ENCODE measurements around the gene NDUFS2. TPM values are rescaled to one million over a fixed set of nuclear protein-coding genes. Genes with fewer than 3 reads are reported as not detected.
A peak's percentile ranks its signal among the peaks of the same experiment; 100 is the strongest.

NDUFS2 gene
- total and polyA plus RNA-seq, 10 of the 15 experiments (the other 5 are each of a cell fraction or from before 2014, with no cell fraction given), result 66.5 to 215 (median 148) TPM

DNA sequence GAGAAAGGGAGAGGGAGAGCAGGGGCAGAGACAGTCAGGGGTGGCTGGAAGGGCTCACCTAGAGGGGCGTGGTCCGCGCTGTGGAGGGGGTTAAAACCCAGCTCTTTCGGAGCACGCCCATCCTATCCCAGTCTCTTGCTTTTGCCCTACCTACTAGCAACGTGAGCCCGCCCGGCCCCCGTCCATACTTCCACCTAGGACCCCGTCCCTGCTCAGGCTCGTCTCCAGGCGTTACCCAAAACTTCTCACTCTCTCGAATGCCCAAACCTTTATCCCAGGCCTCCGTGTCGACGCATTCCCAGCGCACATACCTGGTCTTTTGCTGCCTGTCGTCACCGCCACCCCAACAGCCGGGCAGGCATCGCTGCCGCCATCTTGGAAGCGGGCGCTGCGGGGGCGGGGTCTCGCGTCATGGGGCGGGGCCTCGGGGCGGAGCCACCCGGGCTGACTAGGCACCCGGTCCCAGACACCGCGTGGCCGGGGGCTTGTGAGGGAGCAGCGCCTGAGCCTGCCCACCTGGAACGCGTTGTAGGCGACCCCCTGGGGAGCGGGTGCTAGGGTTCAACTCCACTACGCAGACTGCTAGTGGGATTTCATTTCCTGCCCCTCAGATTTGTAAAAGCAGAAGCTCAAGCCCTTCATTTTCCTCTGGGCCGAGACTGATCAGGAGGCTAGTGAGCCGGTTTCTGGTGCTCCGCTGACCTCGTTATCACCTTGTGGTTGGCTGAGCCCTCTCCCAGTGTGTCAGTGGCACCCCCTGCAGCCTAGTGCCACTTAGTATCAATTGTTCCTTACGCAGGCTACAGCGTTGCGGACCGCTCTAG is 24.8 kb upstream of the NDUFS2 start, which contains the start of gene B4GALT3 (continued):
- TF ChIP-seq IRF4 (IDR thresholded peaks at IDR 0.05; ENCODE audit: low read depth, low read length) (0 out of 2 replicates have a peak, but pooled peaks have one; percentile 16), MEF2A (IDR thresholded peaks at IDR 0.05; ENCODE audit: insufficient read depth, low read depth, low read length) (0 out of 2 replicates have a peak, but pooled peaks have one; percentile 15), CHD4 (IDR thresholded peaks at IDR 0.05) (no peak), TCF12 (IDR thresholded peaks at IDR 0.05; ENCODE audit: low read depth, low read length) (peak; percentile 51; the same call in 1 of the 2 replicates), NR2F1 (conservative IDR thresholded peaks at IDR 0.05) (peak; percentile 81; the same call in 1 of the 2 replicates), CHD1 (IDR thresholded peaks at IDR 0.05; ENCODE audit: low read depth, low read length) (no peak), ZNF207 (IDR thresholded peaks at IDR 0.05; ENCODE audit: borderline replicate concordance) (no peak; the same call in 1 of the 2 replicates), FOS (IDR thresholded peaks at IDR 0.05; ENCODE audit: borderline replicate concordance, extremely low read depth, insufficient read length) (no peak), RFX5 (IDR thresholded peaks at IDR 0.05; ENCODE audit: low read depth, low read length) (no peak), SMC3 (IDR thresholded peaks at IDR 0.05; ENCODE audit: borderline replicate concordance, low read length) (no peak), SIX5 (IDR thresholded peaks at IDR 0.05; ENCODE audit: low read depth, low read length, severe bottlenecking) (peak; percentile 51), CBFB (IDR thresholded peaks at IDR 0.05; ENCODE audit: low read depth) (0 out of 2 replicates have a peak, but pooled peaks have one; percentile 43), MTA3 (IDR thresholded peaks at IDR 0.05; ENCODE audit: borderline replicate concordance, low read length) (no peak), PAX5 (IDR thresholded peaks at IDR 0.05; ENCODE audit: borderline replicate concordance, low read depth, low read length) (peak; percentile 53; the same call in 1 of the 2 replicates), EED (IDR thresholded peaks at IDR 0.05; ENCODE audit: low read depth) (no peak), POLR2A (IDR thresholded peaks at IDR 0.05; ENCODE audit: low read depth, low read length) (peak; percentile 94), CBX5 (IDR thresholded peaks at IDR 0.05; ENCODE audit: low read depth) (no peak), ESRRA (IDR thresholded peaks at IDR 0.05; ENCODE audit: low read length) (no peak)
- TF ChIP-seq, protein P1, sequence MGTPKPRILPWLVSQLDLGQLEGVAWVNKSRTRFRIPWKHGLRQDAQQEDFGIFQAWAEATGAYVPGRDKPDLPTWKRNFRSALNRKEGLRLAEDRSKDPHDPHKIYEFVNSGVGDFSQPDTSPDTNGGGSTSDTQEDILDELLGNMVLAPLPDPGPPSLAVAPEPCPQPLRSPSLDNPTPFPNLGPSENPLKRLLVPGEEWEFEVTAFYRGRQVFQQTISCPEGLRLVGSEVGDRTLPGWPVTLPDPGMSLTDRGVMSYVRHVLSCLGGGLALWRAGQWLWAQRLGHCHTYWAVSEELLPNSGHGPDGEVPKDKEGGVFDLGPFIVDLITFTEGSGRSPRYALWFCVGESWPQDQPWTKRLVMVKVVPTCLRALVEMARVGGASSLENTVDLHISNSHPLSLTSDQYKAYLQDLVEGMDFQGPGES (IDR thresholded peaks at IDR 0.05), result no peak
- TF ChIP-seq, protein P2, sequence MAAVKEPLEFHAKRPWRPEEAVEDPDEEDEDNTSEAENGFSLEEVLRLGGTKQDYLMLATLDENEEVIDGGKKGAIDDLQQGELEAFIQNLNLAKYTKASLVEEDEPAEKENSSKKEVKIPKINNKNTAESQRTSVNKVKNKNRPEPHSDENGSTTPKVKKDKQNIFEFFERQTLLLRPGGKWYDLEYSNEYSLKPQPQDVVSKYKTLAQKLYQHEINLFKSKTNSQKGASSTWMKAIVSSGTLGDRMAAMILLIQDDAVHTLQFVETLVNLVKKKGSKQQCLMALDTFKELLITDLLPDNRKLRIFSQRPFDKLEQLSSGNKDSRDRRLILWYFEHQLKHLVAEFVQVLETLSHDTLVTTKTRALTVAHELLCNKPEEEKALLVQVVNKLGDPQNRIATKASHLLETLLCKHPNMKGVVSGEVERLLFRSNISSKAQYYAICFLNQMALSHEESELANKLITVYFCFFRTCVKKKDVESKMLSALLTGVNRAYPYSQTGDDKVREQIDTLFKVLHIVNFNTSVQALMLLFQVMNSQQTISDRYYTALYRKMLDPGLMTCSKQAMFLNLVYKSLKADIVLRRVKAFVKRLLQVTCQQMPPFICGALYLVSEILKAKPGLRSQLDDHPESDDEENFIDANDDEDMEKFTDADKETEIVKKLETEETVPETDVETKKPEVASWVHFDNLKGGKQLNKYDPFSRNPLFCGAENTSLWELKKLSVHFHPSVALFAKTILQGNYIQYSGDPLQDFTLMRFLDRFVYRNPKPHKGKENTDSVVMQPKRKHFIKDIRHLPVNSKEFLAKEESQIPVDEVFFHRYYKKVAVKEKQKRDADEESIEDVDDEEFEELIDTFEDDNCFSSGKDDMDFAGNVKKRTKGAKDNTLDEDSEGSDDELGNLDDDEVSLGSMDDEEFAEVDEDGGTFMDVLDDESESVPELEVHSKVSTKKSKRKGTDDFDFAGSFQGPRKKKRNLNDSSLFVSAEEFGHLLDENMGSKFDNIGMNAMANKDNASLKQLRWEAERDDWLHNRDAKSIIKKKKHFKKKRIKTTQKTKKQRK (IDR thresholded peaks at IDR 0.05; ENCODE audit: low read depth, low read length), result no peak
- TF ChIP-seq, protein P3, sequence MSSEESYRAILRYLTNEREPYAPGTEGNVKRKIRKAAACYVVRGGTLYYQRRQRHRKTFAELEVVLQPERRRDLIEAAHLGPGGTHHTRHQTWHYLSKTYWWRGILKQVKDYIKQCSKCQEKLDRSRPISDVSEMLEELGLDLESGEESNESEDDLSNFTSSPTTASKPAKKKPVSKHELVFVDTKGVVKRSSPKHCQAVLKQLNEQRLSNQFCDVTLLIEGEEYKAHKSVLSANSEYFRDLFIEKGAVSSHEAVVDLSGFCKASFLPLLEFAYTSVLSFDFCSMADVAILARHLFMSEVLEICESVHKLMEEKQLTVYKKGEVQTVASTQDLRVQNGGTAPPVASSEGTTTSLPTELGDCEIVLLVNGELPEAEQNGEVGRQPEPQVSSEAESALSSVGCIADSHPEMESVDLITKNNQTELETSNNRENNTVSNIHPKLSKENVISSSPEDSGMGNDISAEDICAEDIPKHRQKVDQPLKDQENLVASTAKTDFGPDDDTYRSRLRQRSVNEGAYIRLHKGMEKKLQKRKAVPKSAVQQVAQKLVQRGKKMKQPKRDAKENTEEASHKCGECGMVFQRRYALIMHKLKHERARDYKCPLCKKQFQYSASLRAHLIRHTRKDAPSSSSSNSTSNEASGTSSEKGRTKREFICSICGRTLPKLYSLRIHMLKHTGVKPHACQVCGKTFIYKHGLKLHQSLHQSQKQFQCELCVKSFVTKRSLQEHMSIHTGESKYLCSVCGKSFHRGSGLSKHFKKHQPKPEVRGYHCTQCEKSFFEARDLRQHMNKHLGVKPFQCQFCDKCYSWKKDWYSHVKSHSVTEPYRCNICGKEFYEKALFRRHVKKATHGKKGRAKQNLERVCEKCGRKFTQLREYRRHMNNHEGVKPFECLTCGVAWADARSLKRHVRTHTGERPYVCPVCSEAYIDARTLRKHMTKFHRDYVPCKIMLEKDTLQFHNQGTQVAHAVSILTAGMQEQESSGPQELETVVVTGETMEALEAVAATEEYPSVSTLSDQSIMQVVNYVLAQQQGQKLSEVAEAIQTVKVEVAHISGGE (CRISPR knock-in tag; IDR thresholded peaks at IDR 0.05), result no peak
- TF ChIP-seq, protein P4, sequence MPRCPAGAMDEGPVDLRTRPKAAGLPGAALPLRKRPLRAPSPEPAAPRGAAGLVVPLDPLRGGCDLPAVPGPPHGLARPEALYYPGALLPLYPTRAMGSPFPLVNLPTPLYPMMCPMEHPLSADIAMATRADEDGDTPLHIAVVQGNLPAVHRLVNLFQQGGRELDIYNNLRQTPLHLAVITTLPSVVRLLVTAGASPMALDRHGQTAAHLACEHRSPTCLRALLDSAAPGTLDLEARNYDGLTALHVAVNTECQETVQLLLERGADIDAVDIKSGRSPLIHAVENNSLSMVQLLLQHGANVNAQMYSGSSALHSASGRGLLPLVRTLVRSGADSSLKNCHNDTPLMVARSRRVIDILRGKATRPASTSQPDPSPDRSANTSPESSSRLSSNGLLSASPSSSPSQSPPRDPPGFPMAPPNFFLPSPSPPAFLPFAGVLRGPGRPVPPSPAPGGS (IDR thresholded peaks at IDR 0.05; ENCODE audit: borderline replicate concordance, insufficient read depth, low read depth, low read length, poor library complexity, severe bottlenecking), result peak; percentile 31
